Measurements from ENCODE around the gene APOA5. TPM values are rescaled to one million over a fixed set of nuclear protein-coding genes. Genes with fewer than 3 reads are reported as not detected.

APOA5 gene
- total and polyA plus RNA-seq, 2 of the 13 experiments (the other 11 are each of a cell fraction or from before 2014, with no cell fraction given): 44.0 to 49.1 TPM

DNA sequence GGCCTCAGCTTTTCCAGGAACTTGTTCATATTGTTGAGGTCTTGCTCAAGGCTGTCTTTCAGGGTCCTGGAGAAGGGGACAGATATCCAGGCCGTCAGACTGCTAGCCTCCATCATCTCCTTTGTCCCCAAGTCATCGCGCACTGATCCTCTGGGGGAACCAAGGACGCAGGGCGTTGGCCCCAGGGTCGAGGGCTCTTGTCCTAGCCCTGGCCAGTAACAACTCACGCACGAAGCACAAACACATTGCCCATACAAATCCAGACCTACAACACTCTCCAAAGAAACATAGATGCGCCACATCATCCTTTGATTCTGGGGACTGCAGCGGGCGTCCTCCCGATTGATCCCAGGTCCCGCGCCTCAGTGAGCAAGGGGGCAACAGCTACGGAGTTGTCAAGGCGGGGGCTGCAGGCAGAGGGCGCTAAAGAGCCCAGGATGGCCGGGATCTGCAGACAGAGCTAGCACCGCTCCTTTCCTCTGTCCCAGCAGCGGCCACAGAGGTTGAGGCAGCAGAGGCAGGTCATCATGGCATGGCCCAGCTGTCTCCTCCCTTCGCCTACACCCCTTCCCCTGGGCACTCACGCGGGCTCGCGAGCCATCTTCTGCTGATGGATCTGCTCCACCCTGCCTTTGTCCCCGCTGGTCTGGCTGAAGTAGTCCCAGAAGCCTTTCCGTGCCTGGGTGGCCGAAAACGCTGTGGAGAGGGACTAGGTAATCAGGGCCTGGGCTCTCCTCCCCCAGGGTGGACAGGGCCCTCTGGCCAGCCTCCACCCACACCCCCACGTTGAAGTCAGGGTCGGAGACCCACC, 472 bp downstream of the APOA5 start (continued):
- peak; percentile 36; the same call in 1 of the 2 replicates for TF ChIP-seq FUBP1 (CRISPR knock-in tag; IDR thresholded peaks at IDR 0.05; ENCODE audit: borderline replicate concordance)
- TF ChIP-seq RBM22 (optimal IDR thresholded peaks at IDR 0.05; ENCODE audit: low read length): peak; percentile 17
- TF ChIP-seq, protein P1, sequence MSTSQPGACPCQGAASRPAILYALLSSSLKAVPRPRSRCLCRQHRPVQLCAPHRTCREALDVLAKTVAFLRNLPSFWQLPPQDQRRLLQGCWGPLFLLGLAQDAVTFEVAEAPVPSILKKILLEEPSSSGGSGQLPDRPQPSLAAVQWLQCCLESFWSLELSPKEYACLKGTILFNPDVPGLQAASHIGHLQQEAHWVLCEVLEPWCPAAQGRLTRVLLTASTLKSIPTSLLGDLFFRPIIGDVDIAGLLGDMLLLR (CRISPR knock-in tag; IDR thresholded peaks at IDR 0.05): no peak; the same call in 1 of the 2 replicates
- no peak for TF ChIP-seq ZFP1 (CRISPR knock-in tag; IDR thresholded peaks at IDR 0.05)
- TF ChIP-seq ZNF292 (CRISPR knock-in tag; IDR thresholded peaks at IDR 0.05; ENCODE audit: borderline replicate concordance, low read depth): peak; percentile 83; the same call in 1 of the 2 replicates
- 0 out of 2 replicates have a peak, but pooled peaks have one; percentile 17 for TF ChIP-seq PRDM10 (CRISPR knock-in tag; IDR thresholded peaks at IDR 0.05; ENCODE audit: low read depth)
- no peak for TF ChIP-seq SNAPC4 (CRISPR knock-in tag; IDR thresholded peaks at IDR 0.05)
- peak; percentile 70; the same call in 1 of the 2 replicates for TF ChIP-seq SMAD3 (CRISPR knock-in tag; IDR thresholded peaks at IDR 0.05)
- TF ChIP-seq, protein P2, sequence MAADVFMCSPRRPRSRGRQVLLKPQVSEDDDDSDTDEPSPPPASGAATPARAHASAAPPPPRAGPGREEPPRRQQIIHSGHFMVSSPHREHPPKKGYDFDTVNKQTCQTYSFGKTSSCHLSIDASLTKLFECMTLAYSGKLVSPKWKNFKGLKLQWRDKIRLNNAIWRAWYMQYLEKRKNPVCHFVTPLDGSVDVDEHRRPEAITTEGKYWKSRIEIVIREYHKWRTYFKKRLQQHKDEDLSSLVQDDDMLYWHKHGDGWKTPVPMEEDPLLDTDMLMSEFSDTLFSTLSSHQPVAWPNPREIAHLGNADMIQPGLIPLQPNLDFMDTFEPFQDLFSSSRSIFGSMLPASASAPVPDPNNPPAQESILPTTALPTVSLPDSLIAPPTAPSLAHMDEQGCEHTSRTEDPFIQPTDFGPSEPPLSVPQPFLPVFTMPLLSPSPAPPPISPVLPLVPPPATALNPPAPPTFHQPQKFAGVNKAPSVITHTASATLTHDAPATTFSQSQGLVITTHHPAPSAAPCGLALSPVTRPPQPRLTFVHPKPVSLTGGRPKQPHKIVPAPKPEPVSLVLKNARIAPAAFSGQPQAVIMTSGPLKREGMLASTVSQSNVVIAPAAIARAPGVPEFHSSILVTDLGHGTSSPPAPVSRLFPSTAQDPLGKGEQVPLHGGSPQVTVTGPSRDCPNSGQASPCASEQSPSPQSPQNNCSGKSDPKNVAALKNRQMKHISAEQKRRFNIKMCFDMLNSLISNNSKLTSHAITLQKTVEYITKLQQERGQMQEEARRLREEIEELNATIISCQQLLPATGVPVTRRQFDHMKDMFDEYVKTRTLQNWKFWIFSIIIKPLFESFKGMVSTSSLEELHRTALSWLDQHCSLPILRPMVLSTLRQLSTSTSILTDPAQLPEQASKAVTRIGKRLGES (CRISPR knock-in tag; IDR thresholded peaks at IDR 0.05; ENCODE audit: borderline replicate concordance): no peak
- TF ChIP-seq THAP8 (CRISPR knock-in tag; IDR thresholded peaks at IDR 0.05; ENCODE audit: borderline replicate concordance): no peak

Measured in HepG2 (cell line).